IMR-90 (cell line): ENCODE measurements around the gene TBC1D24.

ENCODE experiments used
- CEBPB ChIP-seq: IDR thresholded peaks from 2 replicates; pipeline ENCODE4 v1.6.1; 2012; ENCODE audit warnings: low read depth, low read length, improper control_type of control experiment
- CTCF ChIP-seq: conservative IDR thresholded peaks from 2 replicates; pipeline ENCODE4 v1.5.1; 2012; ENCODE audit warnings: mild to moderate bottlenecking, low read depth, low read length, improper control_type of control experiment
- MAZ ChIP-seq: IDR thresholded peaks from 2 replicates; pipeline ENCODE4 v1.6.1; 2012; ENCODE audit warnings: low read depth, mild to moderate bottlenecking, low read length, improper control_type of control experiment, moderate library complexity, borderline replicate concordance
- POLR2A ChIP-seq: IDR thresholded peaks from 2 replicates; pipeline ENCODE4 v1.6.1; 2012; ENCODE audit warnings: mild to moderate bottlenecking, low read depth, low read length
- RAD21 ChIP-seq: IDR thresholded peaks from 2 replicates; pipeline ENCODE4 v1.6.1; 2012; ENCODE audit warnings: low read length, improper control_type of control experiment
- SMC3 ChIP-seq: fragments of 150-350 bp; IDR thresholded peaks from 2 replicates; pipeline ENCODE4 v1.6.1; 2016; ENCODE audit warnings: low read depth, mild to moderate bottlenecking, antibody characterized with exemption, low read length, moderate library complexity

- TF ChIP-seq POLR2A (no peak), CTCF (no peak), CEBPB (no peak), RAD21 (no peak), SMC3 (no peak), MAZ (no peak)
These were observed 1.4 kb upstream of the TBC1D24 start for GRCh38 chr16:2473446-2473926.
